K562 (cell line): ENCODE results near the gene TM9SF3. TPM values are rescaled to one million over a fixed set of nuclear protein-coding genes. Genes with fewer than 3 reads are reported as not detected.

Experiments used
- ATAC-seq: fragments of 200-7000 bp; cut with Tn5 transposase; 3 replicates; pipeline ENCODE4 v1.9.1; 2020; ENCODE audit warnings: moderate library complexity
- BruUV-seq: library from RNA; stranded (reverse); fragments of 400-500 nt; replicated peaks from 2 replicates; lab custom pipeline; 2021; lab: Mats Ljungman, UMichigan
- CTCF ChIA-PET: fragments of 300-600 bp; formaldehyde crosslinking; extraction: SDS; loops from one replicate; lab custom pipeline; 2021; ENCODE audit warnings: low intra/inter-chr PET ratio; lab: Yijun Ruan, JAX
- POLR2A ChIA-PET: fragments of 300-600, 350-650 bp; sonication (Branson Sonifier 250); formaldehyde crosslinking; extraction: SDS; loops from one replicate; lab custom pipeline; 2021; ENCODE audit warnings: antibody characterized with exemption, inconsistent platforms; lab: Yijun Ruan, JAX
- DNase-seq, 4 experiments: peaks; one replicate each; pipeline versions ENCODE4 v3.0.0 to v3.0.0-alpha.2; 2011 to 2018; ENCODE audit warnings: low spot score in 3 of 4, mixed read lengths in 3 of 4; ENCODE audit errors: extremely low read depth in 1 of 4
- FAIRE-seq: peaks from 2 replicates; lab custom pipeline; 2011; peaks lifted over from hg19 to GRCh38; lab: Jason Lieb, UNC
- H2AFZ ChIP-seq: 2 replicates; pipeline ENCODE4 v1.6.0; 2011; ENCODE audit warnings: low read depth, low read length, control low read depth, inconsistent platforms
- H3K27ac ChIP-seq: fragments of 200-600 bp; 3 replicates; pipeline ENCODE4 v1.8.0; 2011; ENCODE audit warnings: low read depth, mild to moderate bottlenecking, control low read depth, inconsistent platforms, low read length, moderate library complexity, mixed read lengths; ENCODE audit errors: extremely low read depth
- H3K27me3 ChIP-seq, 2 experiments: fragments of 300-600 bp in 1 of 2; 2 replicates in 1 of 2; 3 replicates in 1 of 2; pipeline versions ENCODE4 v1.6.0 to v1.8.0; 2011; ENCODE audit warnings: inconsistent platforms in 2 of 2, low read length in 2 of 2, mild to moderate bottlenecking in 1 of 2, mixed read lengths in 1 of 2, moderate library complexity in 1 of 2; ENCODE audit not compliant: control insufficient read depth in 2 of 2, insufficient read depth in 2 of 2
- H3K36me3 ChIP-seq: fragments of 300-600 bp; 3 replicates; pipeline ENCODE4 v1.8.0; 2011; ENCODE audit warnings: mild to moderate bottlenecking, low read length, inconsistent platforms; ENCODE audit not compliant: control insufficient read depth, insufficient read depth
- H3K4me1 ChIP-seq, 2 experiments: fragments of 200-600 bp in 1 of 2; replicated peaks in 1 of 2; 2 replicates in 1 of 2; 3 replicates in 1 of 2; pipeline versions ENCODE4 v1.5.1 to v1.8.0; 2011; ENCODE audit warnings: inconsistent platforms in 2 of 2, low read length in 2 of 2, mild to moderate bottlenecking in 1 of 2, mixed read lengths in 1 of 2, moderate library complexity in 1 of 2; ENCODE audit not compliant: control insufficient read depth in 2 of 2, insufficient read depth in 2 of 2
- H3K4me2 ChIP-seq: 2 replicates; pipeline ENCODE4 v1.6.1; 2011; ENCODE audit warnings: low read length, control low read depth, inconsistent platforms, mixed read lengths; ENCODE audit not compliant: insufficient read depth
- H3K4me3 ChIP-seq: fragments of 200-600 bp; sonication (generic), shearing (Covaris generic); 2 replicates; pipeline ENCODE4 v1.5.1; 2016; ENCODE audit warnings: control low read depth, inconsistent platforms
- H3K79me2 ChIP-seq: fragments of 200-600 bp; 3 replicates; pipeline ENCODE4 v1.8.0; 2011; ENCODE audit warnings: low read length, inconsistent platforms; ENCODE audit not compliant: control insufficient read depth, insufficient read depth
- H3K9ac ChIP-seq, 2 experiments: 2 replicates each; pipeline versions ENCODE4 v1.6.0 to v1.6.1; 2011; ENCODE audit warnings: low read depth in 2 of 2, low read length in 2 of 2, control low read depth in 1 of 2, inconsistent platforms in 1 of 2, mild to moderate bottlenecking in 1 of 2, mixed read lengths in 1 of 2; ENCODE audit not compliant: insufficient read depth in 1 of 2
- H3K9me1 ChIP-seq: one replicate; pipeline ENCODE4 v1.6.0; 2011; ENCODE audit warnings: inconsistent platforms, mild to moderate bottlenecking, low read length, moderate library complexity; ENCODE audit not compliant: control insufficient read depth, insufficient read depth
- H3K9me3 ChIP-seq: replicated peaks from 2 replicates; pipeline ENCODE4 v1.5.1; 2011; ENCODE audit warnings: low read depth, low read length, inconsistent platforms; ENCODE audit not compliant: control insufficient read depth, insufficient read depth
- H4K20me1 ChIP-seq: replicated peaks from 2 replicates; pipeline ENCODE4 v1.6.1; 2011; ENCODE audit warnings: low read length, inconsistent platforms, mixed read lengths; ENCODE audit not compliant: control insufficient read depth, insufficient read depth
- ELF4 ChIP-seq: fragments of 450-650 bp; formaldehyde crosslinking; IDR thresholded peaks from 2 replicates; pipeline ENCODE4 v1.4.0; 2022; ENCODE audit warnings: missing genetic modification characterization
- ETV5 ChIP-seq: sonication (generic); formaldehyde crosslinking; IDR thresholded peaks from 2 replicates; pipeline ENCODE4 v1.4.0; 2020; ENCODE audit warnings: low read depth, mild to moderate bottlenecking, missing genetic modification reagents
- GTF2A2 ChIP-seq: IDR thresholded peaks from 2 replicates; pipeline ENCODE4 v1.6.1; 2016; ENCODE audit warnings: mild to moderate bottlenecking, missing genetic modification characterization, missing compliant biosample characterization
- KHSRP ChIP-seq: fragments of 450-650 bp; IDR thresholded peaks from 2 replicates; pipeline ENCODE4 v1.6.1; 2017
- MEIS2 ChIP-seq: fragments of 450-650 bp; IDR thresholded peaks from 2 replicates; pipeline ENCODE4 v1.6.1; 2014; ENCODE audit warnings: mild to moderate bottlenecking; ENCODE audit not compliant: partially characterized antibody
- PYGO2 ChIP-seq: fragments of 450-650 bp; IDR thresholded peaks from 2 replicates; pipeline ENCODE4 v1.6.1; 2016; ENCODE audit warnings: mild to moderate bottlenecking, missing genetic modification characterization, moderate library complexity, missing compliant biosample characterization
- RBM22 ChIP-seq: fragments of 200-400 bp; formaldehyde crosslinking; IDR thresholded peaks from 2 replicates; pipeline ENCODE4 v1.6.1; 2018; ENCODE audit warnings: low read length, low read depth; ENCODE audit not compliant: poor library complexity, severe bottlenecking
- TBP ChIP-seq: optimal IDR thresholded peaks from 2 replicates; pipeline ENCODE3; 2011; ENCODE audit warnings: low read depth, low read length, improper control_type of control experiment
- ZBTB17 ChIP-seq: fragments of 450-650 bp; formaldehyde crosslinking; IDR thresholded peaks from 2 replicates; pipeline ENCODE4 v1.4.0; 2020; ENCODE audit warnings: mild to moderate bottlenecking
- ZBTB40 ChIP-seq, 2 experiments: fragments of 450-650 bp in 1 of 2; sonication (generic) in 1 of 2; formaldehyde crosslinking in 1 of 2; IDR thresholded peaks; 2 replicates each; pipeline versions ENCODE4 v1.7.1 to v1.9.0; 2016 to 2022; ENCODE audit warnings: inconsistent platforms in 1 of 2, mild to moderate bottlenecking in 1 of 2, missing genetic modification reagents in 1 of 2
- ZFP36 ChIP-seq: fragments of 150-350 bp; IDR thresholded peaks from 2 replicates; pipeline ENCODE4 v1.6.1; 2018; ENCODE audit warnings: low read length, low read depth; ENCODE audit not compliant: partially characterized antibody
- ZNF347 ChIP-seq: fragments of 450-650 bp; formaldehyde crosslinking; IDR thresholded peaks from 2 replicates; pipeline ENCODE4 v1.4.0; 2020; ENCODE audit warnings: low read depth, mild to moderate bottlenecking, moderate library complexity
- WGBS: fragments of 100-300 bp; shearing (Covaris generic); methylation state at CpG from one replicate; pipeline ENCODE4 v1.1.6; 2016; ENCODE audit warnings: low coverage, mixed read lengths; ENCODE audit not compliant: insufficient coverage; ENCODE audit errors: missing lambda C conversion rate; 5-methylcytosine and 5-hydroxymethylcytosine counted together
- in situ Hi-C: fragments of 300-500 bp; cut with MboI; formaldehyde crosslinking; loops from 4 replicates; pipeline ENCODE4 v1.15.0; 2018; ENCODE audit warnings: inconsistent platforms, mixed read lengths
- intact Hi-C: fragments of 100-400 bp; cut with micrococcal nuclease; formaldehyde crosslinking; loops from 2 replicates; pipeline ENCODE4 v1.14.2; 2022
- polyA plus RNA-seq, 8 experiments: library from polyadenylated mRNA; depleted of rRNA in 4 of 8; stranded (reverse) in 5 of 8; unstranded in 3 of 8; fragments of >200 nt; fragmentation: Nextera tagmentation in 2 of 8; fragmentation: Illumina TruSeq in 1 of 8; extraction: Ambion mirVana in 2 of 8; extraction: Trizol in 1 of 8; gene quantifications; 2 replicates each; pipeline versions ENCODE4 v1.2.1 to v1.2.3, GENCODE V29; 2011 to 2014; ENCODE audit warnings: inconsistent platforms in 1 of 8, missing spikeins in 1 of 8
- total RNA-seq, 7 experiments: library from RNA; depleted of rRNA in 6 of 7; stranded (reverse); fragments of >200 nt in 6 of 7; fragmentation: Illumina TruSeq in 2 of 7; extraction: Trizol in 2 of 7; gene quantifications; 2 replicates each; pipeline versions ENCODE4 v1.2.1 to v1.2.3, GENCODE V29; 2011 to 2021; ENCODE audit warnings: low replicate concordance in 1 of 7

The TM9SF3 gene
- total and polyA plus RNA-seq, 9 of the 15 experiments (the other 6 are each of a cell fraction or from before 2014, with no cell fraction given): 16.1 to 63.1 (median 34.9) TPM

- H3K27me3 ChIP-seq: no peaks in the 10 kb centered on the region
- H4K20me1 ChIP-seq: no peaks in the 10 kb centered on the region
- no peaks in the 10 kb centered on the region for H3K9me1 ChIP-seq
- WGBS: 100% methylated on average over 3 of the region's 3 CpGs
- in situ Hi-C loops: no loop called here
- no peaks in the 10 kb centered on the region for H3K4me1 ChIP-seq
- BruUV-seq: no TSS peak
- H2AFZ ChIP-seq: no peak overlapping the region
- ChIA-PET CTCF (no interaction called here), POLR2A (no interaction called here)
- H3K4me3 ChIP-seq: no peak overlapping the region
- peaks cover 66% of the 10 kb centered on the region for H3K36me3 ChIP-seq
- no peaks in the 10 kb centered on the region for H3K9me3 ChIP-seq
- intact Hi-C loops: no loop called here
- ATAC-seq: no peak
- H3K79me2 ChIP-seq: peaks cover 14% of the 10 kb centered on the region; the same call in 2 of the 3 replicates
- H3K9ac ChIP-seq: no peak overlapping the region
- H3K27ac ChIP-seq: no peak overlapping the region
- no peak for FAIRE-seq
- H3K4me2 ChIP-seq: no peak overlapping the region
- no peak for DNase-seq
- TF ChIP-seq ZBTB40 (IDR thresholded peaks at IDR 0.05) (no peak), ZBTB40 (CRISPR knock-in tag; IDR thresholded peaks at IDR 0.05) (no peak), ETV5 (CRISPR knock-in tag) (no peak), MEIS2 (no peak), RBM22 (no peak), KHSRP (no peak), GTF2A2 (tag) (no peak), ZNF347 (CRISPR knock-in tag) (no peak), PYGO2 (no peak), ELF4 (no peak), TBP (no peak), ZFP36 (no peak), ZBTB17 (CRISPR knock-in tag) (no peak)
These were observed 46.6 kb downstream of the TM9SF3 start for GRCh38 chr10:96540240-96540639.
